ENCODE results near the gene CCM2.
"Not testable (repeated sequence)": the region's sequence is repeated elsewhere in the genome, so short reads cannot be mapped to it uniquely, and the experiment has no call there.

Gene CCM2

DNA sequence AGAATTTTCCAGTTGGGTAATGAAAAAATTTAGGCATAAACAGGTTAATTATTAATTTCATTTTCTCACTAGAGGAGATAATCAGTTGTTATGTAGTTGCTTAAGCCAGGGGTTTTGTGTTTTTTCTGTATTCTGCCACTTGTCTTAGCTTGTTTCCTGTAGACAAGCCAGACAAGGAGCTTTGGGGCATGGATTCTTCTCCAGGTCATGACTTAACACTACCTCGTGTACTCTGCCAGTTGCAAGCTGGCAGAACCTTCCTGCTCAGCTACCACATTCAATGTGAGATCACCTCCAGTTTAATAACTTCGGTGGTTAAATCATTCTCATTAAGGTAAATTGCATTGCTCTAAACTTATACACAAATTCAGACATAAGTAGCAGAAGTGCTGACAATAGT lies 1.8 kb downstream of the CCM2 start:
- no peak for DNase-seq (ENCODE audit: low read depth)

DNA sequence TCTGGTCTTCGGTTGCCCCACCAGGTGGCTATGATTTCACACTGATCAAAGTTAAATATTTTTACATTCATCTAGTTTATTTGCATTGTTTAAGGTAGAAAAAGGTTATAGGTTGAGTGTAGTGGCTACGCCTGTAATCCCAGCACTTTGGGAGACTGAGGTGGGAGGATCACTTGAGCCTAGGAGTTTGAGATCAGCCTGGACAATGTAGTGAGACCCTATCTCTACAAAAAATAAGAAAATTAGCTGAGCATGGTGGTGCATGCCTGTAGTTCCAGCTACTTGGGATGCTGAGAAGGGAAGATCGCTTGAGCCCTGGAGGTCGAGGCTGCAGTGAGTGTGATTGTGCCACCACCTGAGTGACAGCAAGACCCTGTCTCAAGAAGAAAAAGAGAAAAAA lies 3.8 kb downstream of the CCM2 start:
- DNase-seq (ENCODE audit: low read depth), result no peak

DNA sequence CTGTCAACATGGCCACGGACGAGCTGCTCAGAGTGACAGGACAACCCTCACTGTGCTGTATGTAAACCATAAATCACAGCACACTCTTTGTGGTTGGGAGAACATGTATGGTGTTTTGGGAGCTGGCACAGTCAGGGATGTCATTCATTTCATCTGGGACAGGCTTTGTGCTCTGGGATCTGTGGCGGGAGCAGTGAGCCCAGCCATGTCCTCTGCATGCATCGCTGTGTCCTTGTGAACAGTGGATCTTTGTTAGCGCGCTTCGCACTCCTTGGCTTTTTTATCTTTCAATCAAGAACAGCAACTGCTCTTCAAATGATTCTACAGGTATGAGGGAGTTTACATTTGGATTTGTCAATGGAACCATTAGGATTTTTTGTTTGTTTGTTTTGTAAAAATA lies 7.1 kb downstream of the CCM2 start:
- no peak for DNase-seq (ENCODE audit: low read depth)

DNA sequence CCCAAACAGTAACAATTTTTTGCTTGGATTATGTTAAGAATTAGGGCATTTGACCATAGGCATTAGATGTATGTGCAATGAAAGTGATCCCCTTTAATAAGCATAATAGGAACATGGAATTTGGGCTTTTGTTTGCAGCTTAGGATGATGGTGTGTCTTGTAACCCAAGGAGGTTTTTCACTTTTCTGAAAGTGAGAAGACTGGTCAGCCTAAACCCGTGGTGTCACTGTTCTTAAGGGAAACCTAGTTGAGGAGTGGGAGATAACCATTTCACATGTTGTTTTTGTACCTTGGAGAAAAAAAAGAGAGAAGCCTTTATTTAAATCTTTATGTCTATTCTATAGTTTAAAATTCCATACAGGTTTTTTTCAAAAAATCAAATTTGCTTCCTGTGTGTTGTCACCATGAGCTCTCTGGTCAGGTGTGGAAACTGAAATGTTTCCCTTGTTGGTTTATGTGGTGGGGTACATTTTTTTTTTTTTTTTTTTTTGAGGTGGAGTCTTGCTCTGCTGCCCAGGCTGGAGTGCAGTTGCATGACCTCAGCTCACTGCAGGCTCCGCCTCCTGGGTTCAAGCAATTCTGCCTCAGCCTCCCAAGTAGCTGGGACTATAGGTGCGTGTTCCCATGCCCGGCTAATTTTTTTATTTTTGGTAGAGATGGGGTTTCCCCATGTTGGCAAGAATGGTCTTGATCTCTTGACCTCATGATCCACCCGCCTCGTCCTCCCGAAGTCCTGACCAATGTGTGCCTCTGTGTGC lies 7.7 kb downstream of the CCM2 start:
- DNase-seq (ENCODE audit: low read depth), result no peak

DNA sequence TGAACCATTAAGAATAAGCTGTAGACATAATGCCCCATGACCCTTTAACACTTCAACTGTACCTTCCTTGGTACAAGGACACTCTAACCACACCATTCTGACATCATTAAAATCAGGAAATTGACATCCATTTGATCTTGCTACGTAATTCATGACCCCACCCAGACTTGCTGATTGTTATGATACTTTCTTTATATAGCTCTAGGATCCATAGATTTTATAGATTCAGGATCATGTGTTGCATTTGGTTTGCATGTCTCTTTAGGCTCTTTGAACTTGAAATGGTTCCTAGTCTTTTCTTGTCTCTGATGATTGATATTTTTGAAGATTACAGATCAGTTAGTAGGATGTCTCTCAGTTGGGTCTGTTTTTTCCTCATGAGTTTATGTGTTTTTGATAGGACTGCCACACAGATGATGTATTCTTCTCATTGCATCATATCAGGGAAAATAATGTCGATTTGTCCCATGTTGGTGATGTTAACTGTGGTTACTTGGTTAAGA lies 13.5 kb downstream of the CCM2 start:
- no peak for DNase-seq (ENCODE audit: low read depth)

DNA sequence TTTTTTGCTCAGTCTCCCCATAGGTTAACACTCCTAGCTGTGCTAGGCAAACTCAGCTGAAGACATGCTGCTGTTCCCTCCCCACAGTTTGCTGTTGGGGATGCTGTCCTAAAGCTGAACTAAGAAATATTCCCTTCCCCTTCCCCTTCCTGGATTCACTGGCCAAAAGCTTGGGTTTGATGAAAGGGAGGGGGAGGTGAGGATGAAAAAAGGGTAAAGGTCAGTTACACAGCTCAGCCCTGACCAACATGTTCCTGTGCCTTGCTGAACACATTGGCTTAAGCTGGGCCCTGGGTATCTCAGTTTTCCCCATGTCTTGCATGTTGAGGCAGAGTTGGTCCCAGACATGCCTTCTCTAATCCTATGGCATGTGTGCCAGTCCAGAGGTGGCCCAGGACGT lies 15.3 kb downstream of the CCM2 start:
- DNase-seq (ENCODE audit: low read depth), result no peak

DNA sequence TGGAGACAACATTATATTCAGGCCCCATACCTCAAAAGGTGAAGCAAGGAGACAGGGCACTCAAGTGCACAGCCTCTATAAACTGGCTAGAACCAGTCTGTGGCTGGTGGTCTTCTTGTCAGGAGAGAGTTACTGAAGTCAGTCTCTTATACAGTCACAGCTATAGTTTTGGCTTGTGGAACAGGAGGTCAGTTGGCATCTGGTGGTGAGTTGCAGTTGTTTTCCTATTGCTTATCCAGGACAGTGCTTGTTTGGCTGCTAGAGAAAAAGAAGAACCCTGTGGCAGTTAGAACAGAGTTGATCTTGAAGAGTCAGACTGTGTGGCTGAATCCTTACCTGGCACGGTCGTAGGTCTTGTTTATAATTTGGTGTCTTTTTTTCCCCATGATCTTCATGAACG lies 17.3 kb downstream of the CCM2 start:
- DNase-seq (ENCODE audit: low read depth), result no peak

DNA sequence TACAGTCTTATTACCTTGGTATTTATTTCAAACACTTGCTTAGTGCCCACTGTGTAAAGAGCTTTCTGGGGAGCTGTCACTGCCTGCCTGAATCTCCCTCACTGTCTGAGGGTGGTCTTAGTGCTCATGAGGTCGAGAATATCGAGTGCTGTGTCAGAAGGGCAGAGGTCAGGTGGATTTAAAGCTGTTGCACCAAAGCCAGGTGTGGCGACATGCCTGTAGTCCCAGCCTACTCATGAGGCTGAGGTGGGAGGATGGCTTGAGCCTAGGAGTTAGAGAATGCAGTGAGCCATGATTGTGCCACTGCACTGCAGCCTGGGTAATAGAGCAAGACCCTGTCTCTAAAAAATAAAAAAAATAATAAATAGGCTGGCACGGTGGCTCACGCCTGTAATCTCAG lies 20.9 kb downstream of the CCM2 start:
- DNase-seq (ENCODE audit: low read depth), result no peak

DNA sequence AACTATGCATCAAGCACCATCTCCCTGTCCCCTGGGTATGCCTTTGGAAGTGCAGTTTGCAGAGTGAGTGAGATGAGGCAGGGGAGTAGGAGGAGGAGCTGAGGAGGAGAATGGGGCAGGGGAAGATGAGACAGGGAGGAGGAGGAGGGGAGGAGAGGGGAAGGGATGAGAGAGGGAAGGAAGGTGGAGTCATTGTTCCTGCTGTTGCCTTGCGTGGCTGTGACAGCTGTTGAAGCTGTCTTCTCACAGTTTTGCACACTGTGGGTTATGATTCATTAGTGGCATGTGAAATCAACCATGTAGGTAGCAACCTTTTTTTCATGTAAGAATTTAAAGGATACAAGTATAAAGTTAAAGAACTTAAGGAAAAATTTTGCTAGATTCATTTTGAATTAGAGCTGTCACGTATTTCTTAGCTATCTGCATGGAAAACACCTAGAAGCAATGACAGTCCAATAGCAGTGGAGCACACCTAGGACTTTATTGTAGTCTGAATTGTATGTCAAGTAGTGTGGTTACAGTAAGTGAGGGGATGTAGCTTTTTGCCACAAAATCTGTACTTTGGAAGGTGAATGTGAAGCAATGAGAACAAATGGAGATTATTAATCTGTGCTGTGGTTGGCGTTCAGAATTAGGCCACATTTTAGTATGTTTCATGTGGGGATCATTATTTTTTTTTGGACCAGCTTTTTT lies 21.7 kb downstream of the CCM2 start:
- no peak for DNase-seq (ENCODE audit: low read depth)

DNA sequence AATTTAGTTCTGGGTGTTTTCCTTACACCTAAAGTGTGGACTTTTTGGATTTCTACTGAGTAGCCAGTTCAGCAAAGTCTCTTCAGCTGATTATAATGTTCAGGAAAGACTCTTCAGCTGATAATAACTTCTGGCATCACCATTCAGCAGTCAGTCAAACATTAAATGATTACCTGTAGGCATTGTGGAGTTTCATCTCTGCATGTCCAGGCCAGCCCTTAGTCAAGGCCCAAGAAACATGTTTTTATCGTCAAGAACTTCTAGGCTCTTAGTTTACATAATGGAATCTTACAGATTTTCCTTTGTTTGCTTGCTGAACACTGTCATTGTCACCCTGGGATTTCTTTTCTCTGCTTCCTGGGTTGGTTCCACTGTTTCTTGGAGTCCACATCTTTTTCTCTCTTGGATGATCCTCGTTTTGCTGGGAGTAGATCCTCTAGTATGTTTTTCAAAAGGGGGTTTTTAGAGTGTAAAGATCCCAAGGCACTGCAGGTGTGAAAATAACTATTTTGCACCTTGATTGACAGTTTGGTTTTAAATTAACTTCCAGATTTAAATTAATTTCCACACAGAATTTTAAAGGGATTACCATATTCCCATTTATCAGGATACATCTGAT lies 24.2 kb downstream of the CCM2 start:
- DNase-seq (ENCODE audit: low read depth), result no peak

DNA sequence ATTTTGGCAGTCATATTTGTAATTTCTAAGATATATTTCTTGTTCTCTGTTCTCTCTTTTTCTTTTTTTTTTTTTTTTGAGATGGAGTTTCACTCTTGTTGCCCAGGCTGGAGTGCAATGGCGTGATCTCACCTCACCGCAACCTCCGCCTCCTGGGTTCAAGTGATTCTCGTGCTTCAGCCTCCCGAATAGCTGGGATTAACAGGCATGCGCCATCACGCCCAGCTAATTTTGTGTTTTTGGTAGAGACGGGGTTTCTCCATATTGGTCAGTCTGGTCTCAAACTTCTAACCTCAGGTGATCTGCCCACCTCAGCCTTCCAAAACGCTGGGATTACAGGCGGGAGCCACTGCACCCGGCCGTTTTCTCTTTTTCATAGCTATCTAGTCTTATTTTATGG lies 25.5 kb downstream of the CCM2 start:
- not testable (repeated sequence) for DNase-seq (ENCODE audit: low read depth)

DNA sequence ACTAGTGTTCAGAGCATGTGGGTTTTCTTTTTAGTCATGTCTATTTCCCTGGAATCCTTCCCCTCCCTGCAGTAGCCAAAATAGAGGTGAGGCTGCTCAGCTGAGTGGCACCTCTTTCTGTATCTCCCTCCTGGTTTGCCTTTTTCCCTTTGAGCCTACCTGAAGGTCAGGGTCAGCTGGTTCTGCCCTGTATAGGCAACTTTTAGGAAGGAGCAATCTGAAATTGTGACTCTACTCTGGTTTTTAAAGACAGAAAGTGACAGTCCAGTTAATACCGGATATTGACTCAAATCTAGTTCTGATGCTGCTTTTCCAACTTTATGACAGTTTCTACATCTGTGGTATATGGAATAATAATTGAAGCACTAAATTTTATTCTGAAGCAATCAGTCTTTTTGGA lies 26.0 kb downstream of the CCM2 start:
- DNase-seq (ENCODE audit: low read depth), result no peak

DNA sequence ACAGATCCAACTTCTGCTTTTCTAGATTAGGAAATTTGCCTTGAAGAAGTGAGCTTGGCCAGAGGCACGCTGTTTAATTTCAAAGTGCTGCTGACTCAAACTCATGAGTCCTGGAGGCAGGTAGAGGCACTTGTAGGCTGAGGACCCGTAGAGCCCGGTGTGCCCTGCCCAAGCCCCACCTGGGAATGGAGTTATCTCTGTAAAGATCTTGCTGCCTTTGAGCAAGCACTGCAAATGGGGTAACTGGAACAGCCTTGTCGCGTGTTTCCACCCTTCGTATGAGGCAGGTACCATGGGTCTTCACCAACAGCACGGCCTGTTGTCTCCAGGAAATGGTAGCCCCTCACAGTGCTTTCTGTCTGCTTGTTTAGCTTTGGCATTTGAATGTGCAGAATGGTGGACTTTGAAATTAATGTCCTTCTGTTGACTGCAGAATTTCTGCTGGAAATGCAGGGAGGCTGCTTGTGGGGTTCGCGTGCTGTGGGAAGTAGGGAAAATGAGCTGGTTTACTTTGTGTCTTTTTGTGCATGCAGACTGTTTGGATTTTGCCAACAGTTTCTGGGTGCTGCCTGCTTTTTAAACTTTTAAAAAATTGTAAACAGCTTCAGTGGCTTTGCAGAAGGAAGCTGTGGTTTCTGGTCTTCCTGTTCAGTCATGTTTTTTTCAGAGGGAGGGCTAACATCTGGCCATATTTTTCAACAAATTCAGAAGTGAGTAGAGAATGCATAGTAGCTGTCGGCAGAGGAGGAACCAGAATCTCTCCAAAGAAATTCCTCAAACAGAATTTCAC lies 27.2 kb downstream of the CCM2 start:
- no peak for DNase-seq (ENCODE audit: low read depth)

DNA sequence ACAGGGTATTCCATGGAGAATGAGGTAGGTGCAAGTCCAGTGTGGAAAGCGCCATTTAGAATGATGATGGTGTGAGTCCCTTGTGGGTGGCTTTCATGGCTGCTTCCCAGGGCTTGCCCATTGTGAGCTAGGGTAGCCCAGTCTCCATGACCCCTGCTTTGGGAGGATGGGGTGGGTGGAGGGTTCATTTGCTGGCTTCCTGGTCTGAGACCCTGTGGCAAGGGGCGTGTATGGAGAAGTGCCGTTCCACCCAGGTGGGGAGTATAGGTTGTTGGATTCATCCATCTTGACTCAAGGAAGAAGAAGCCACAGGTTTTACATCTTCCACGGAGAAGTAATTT lies 27.7 kb downstream of the CCM2 start:
- no peak for DNase-seq (ENCODE audit: low read depth)

DNA sequence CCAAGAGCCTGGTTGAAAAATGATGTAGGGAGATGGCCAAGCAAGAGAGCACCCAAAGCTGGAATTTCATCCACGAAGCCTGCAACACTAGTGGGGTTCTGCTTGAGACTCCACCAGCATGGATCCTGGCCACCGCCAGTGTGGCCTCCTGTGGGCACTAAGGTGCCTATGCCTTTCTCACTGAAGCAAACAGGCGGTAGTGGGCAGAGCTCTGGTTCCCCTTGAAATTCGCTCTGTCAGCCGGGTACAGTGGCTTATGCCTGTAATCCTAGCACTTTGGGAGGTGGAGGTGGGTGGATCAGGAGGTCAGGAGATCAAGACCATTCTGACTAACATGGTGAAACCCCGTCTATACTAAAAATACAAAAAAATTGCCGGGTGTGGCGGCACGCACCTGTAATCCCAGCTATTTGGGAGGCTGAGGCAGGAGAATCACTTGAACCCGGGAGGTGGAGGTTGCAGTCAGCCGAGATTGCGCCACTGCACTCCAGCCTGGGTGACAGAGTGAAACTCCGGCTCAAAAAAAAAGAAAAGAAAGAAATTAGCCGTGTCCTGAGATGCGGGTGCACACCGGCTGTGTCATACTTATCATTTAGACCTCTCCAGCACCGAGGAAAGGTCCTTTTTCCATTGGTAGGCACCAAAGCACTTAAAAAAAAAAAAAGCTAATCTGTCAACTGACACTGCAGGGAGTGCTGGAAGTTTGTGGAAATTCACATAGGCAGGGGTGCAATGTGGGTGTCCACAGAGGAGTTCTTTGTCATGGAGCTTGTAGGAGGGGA lies 28.3 kb downstream of the CCM2 start:
- DNase-seq (ENCODE audit: low read depth), result no peak

DNA sequence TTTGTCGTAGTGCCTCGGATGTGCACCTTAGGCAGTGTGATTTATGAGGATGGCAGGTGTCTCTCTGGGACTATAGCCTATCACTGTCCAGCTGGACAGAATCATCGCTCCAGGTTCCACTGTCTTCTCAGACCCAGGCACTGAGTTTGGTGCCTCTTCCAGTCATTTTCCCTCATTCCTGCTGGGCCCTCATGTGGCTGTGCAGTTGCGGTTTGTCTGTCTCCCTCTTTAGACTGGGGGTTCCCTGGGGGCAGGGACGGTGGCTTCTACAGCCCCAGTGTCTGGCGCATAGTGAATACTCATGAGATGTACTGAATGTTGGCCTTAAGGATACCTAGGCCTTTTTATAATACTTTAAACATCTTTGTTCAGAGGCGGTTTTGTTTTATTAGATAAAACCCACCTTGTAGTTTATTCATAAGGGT lies 28.9 kb downstream of the CCM2 start:
- DNase-seq (ENCODE audit: low read depth), result no peak

DNA sequence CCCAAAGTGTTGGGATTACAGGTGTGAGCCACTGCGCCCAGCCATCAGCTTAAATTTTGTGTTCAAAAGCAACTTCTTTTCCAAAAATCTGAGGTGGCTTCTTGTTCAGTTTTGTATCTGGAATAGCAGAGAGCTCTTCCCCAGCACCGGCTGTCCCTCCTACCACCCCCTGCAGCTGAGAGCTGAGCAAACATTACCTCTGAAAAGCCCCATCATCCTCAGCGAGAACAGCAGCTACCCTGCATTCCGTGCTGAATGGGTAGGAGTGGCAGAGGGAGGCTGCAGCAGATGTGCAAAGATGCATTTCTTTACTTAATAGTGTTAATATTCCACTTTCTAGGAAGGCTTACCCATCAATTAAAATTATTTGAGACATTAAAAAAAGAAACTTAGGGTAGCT lies 31.8 kb downstream of the CCM2 start:
- no peak for DNase-seq (ENCODE audit: low read depth)

DNA sequence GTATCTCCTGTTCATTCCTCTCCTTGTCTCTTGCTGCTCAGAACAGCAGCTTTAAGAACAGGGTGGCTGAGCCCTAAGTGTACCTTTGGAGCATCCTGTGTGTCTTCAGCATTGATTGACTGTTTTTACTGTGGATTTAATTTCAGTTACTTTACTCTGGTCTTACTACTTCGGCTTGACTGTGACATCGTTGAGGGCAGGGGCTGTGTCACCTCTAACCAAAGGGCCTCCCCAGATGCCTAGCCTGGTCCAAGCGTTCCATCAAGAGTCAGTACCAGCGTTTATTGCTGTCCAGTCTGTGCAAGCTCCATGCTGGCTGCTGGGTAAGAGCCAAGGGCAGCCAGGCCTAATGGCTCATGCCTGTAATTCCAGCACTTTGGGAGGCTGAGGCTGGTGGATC lies 32.4 kb downstream of the CCM2 start:
- DNase-seq (ENCODE audit: low read depth), result no peak

DNA sequence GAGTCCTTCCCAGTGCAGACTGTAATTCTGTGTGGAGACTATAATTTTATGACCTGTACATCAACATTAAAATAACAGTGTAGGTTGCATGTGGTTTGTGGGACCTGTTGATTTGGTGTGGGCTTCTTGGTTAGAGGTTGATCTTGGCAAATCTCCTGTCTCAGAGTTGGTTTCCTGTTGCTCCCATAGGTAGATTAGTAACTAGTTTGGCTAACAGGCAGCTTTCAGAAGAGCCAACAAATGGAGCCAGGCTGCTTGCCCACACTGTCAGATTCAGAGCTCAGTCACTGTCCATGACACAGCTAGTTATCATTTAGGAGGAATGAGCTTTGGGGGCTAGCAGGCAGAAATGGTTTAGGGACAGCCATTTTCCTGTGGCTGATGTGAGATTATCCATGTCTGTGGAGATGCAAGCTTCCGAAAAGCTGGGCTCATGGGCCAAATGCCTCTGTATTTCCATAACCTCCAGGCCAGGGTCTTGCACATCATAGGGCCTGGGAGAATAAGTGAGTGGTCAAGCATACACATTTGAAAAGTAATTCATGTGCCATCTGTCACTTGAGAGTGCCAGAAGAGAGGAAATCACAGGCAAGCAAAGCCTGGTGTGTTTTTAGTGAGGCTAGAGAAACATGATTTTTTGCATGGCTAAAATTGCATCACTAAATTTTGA lies 33.4 kb downstream of the CCM2 start:
- no peak for DNase-seq (ENCODE audit: low read depth)

DNA sequence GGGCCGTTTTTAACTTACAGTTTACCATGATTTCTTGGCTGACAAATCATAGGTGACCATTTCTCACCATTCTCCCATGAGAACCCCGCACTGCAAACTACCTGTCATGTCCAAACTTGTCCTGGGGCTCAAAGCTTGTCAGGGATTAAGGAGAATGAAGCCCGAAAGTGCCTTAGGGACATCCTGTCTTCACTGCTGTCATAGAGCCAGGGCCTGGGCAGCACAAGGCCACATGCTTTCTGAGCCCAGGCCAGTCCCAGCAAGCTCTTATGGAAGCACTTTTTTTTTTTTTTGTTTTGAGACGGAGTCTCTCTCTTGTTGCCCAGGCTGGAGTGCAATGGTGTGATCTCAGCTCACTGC lies 33.9 kb downstream of the CCM2 start:
- DNase-seq (ENCODE audit: low read depth), result no peak

DNA sequence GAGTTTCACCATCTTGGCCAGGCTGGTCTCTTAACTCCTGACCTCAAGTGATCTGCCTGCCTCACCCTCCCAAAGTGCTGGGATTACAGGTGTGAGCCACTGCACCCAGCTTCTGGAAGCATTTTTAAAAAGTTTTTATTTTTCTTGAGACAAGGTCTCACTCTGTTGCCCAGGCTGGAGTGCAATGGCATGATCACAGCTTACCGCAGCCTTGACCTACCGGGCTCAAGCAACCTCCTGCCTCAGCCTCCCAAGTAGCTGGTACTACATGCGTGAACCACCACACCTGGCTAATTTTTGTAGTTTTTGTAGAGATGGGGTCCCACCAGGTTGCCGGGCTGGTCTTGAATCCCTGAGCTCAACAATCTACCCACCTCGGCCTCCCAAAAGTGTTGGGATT lies 34.7 kb downstream of the CCM2 start:
- not testable (repeated sequence) for DNase-seq (ENCODE audit: low read depth)
